Heart right ventricle (tissue), 16 donors: ENCODE measurements around the gene TP53RK. TPM values are rescaled to one million over a fixed set of nuclear protein-coding genes. Genes with fewer than 3 reads are reported as not detected.

Experiments used
- ATAC-seq, 8 donors: fragments of 200-7000 bp; cut with Tn5 transposase; one replicate each; pipeline ENCODE4 v1.9.1; 2020; ENCODE audit warnings: mild to moderate bottlenecking in 8 of 8, moderate library complexity in 8 of 8, moderate number of reproducible peaks in 1 of 8
- DNase-seq, 2 donors: peaks; one replicate each; pipeline ENCODE4 v3.0.0-alpha.2; 2020
- H3K27ac ChIP-seq, 10 donors: fragments of 200-600 bp; sonication (generic) in 2 of 10; one replicate each; pipeline versions ENCODE4 v1.5.0 to v1.8.0; 2020 to 2022; ENCODE audit warnings: mild to moderate bottlenecking in 3 of 10
- H3K27me3 ChIP-seq, 7 donors: fragments of 200-600 bp; one replicate each; pipeline ENCODE4 v1.8.0; 2021 to 2022; ENCODE audit warnings: mild to moderate bottlenecking in 2 of 7
- H3K36me3 ChIP-seq, 9 donors: fragments of 200-600 bp; sonication (generic) in 1 of 9; one replicate each; pipeline versions ENCODE4 v1.5.0 to v1.8.0; 2020 to 2022; ENCODE audit warnings: mild to moderate bottlenecking in 2 of 9
- H3K4me1 ChIP-seq, 9 donors: fragments of 200-600 bp; sonication (generic) in 1 of 9; one replicate each; pipeline versions ENCODE4 v1.5.0 to v1.8.0; 2020 to 2022; ENCODE audit warnings: mild to moderate bottlenecking in 4 of 9
- H3K4me3 ChIP-seq, 10 donors: fragments of 200-600 bp; sonication (generic) in 2 of 10; one replicate each; pipeline versions ENCODE4 v1.5.0 to v1.8.0; 2020 to 2022; ENCODE audit warnings: mild to moderate bottlenecking in 7 of 10, moderate library complexity in 2 of 10
- H3K9me3 ChIP-seq, 11 donors: fragments of 200-600 bp in 10 of 11; sonication (generic) in 2 of 11; one replicate each; pipeline versions ENCODE4 v1.5.0 to v1.8.0; 2013 to 2022; ENCODE audit warnings: mild to moderate bottlenecking in 2 of 11, control low read depth in 1 of 11, moderate library complexity in 1 of 11
- WGBS, 2 donors: extraction: QIAGEN DNeasy Blood & Tissue Kit; methylation state at CpG; one replicate each; pipeline ENCODE4 v1.1.7; 2013; ENCODE audit warnings: inconsistent platforms in 1 of 2; 5-methylcytosine and 5-hydroxymethylcytosine counted together
- intact Hi-C, 10 donors: fragments of 100-400 bp; cut with DNase I; formaldehyde crosslinking; loops; one replicate each; pipeline versions ENCODE4 v1.11.1 to v1.14.2; 2022
- polyA plus RNA-seq, 2 donors: library from polyadenylated mRNA; stranded (reverse); fragments of 200-250 nt; gene quantifications; one replicate each; pipeline ENCODE4 v1.2.3, GENCODE V29; 2013
- total RNA-seq, 10 donors: library from RNA; stranded (reverse); fragmentation: NEBNext Ultra II Directional in 3 of 10; extraction: Animal tissue kit (Norgen Biotek cat#: 25700) in 3 of 10; gene quantifications; one replicate each; pipeline versions ENCODE4 v1.2.1 to v1.2.4, GENCODE V29; 2021 to 2023
- TF ChIP-seq, protein P1 (sequence below), 9 donors: fragments of 200-600 bp; sonication (generic) in 2 of 9; IDR thresholded peaks; one replicate each; pipeline versions ENCODE4 v1.5.0 to v1.8.0; 2021 to 2022; ENCODE audit warnings: antibody characterized with exemption in 9 of 9, mild to moderate bottlenecking in 5 of 9, moderate library complexity in 1 of 9
- donor health status: Arrhythmogenic right ventricular cardiomyopathy.
- donor health status: ischemic (EF 13 %, LVEDD 7.1; RV severe dilation, severe dysfunction).
- donor health status: healthy with polysubstance abuse.
- donor health status: DM: no; HTN: yes; CAD: no.
- donor health status: DM: no; HTN: no; CAD: no.
- donor health status: ischemic (EF 25% LVEDD 6.9; RV normal size, moderate dysfunction).
- donor health status: ischemic (EF 25% LVEDD 5.7; RV mildly dilated, moderate dysfunction).
- donor health status: healthy.
- donor health status: DM: yes; HTN: yes; CAD: no.
- donor health status: Ischemic cardiomyopathy.
- donor health status: ischemic (EF 35%, LVEDD 5.7; RV mildly dilated, moderate dysfunction).
- donor health status: nonischemic (EF 11% LVEDD 7.7; RV severe dilation, severe dysfunction).
- donor health status: DM: yes; HTN: yes; CAD: no.
- donor health status: PGD.
- donor health status: ischemic (EF 29% LVEDD 5.4; RV normal size, mild dysfunction).
- donor health status: nonischemic (EF 23%, LVEDD 6.1; RV moderate dilation, normal function).

TP53RK gene
- total and polyA plus RNA-seq, 12 donors: 3.5 to 7.8 (median 6.4) TPM

GRCh38 chr20:46636514-46636913 lies 52.7 kb downstream of the TP53RK start:
- no peaks in the 10 kb centered on the region for H3K9me3 ChIP-seq
- TF ChIP-seq, protein P1, sequence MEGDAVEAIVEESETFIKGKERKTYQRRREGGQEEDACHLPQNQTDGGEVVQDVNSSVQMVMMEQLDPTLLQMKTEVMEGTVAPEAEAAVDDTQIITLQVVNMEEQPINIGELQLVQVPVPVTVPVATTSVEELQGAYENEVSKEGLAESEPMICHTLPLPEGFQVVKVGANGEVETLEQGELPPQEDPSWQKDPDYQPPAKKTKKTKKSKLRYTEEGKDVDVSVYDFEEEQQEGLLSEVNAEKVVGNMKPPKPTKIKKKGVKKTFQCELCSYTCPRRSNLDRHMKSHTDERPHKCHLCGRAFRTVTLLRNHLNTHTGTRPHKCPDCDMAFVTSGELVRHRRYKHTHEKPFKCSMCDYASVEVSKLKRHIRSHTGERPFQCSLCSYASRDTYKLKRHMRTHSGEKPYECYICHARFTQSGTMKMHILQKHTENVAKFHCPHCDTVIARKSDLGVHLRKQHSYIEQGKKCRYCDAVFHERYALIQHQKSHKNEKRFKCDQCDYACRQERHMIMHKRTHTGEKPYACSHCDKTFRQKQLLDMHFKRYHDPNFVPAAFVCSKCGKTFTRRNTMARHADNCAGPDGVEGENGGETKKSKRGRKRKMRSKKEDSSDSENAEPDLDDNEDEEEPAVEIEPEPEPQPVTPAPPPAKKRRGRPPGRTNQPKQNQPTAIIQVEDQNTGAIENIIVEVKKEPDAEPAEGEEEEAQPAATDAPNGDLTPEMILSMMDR (IDR thresholded peaks at IDR 0.05): no peak
- intact Hi-C loops: no loop called here
- peaks cover 0 to 5% (median 0%) of the 10 kb centered on the region in 9 donors for H3K4me1 ChIP-seq
- ATAC-seq: no peak
- 94% methylated on average over 4 of the region's 4 CpGs for WGBS, 2 donors
- no peak overlapping the region for H3K27ac ChIP-seq
- DNase-seq: no peak
- H3K36me3 ChIP-seq: no peaks in the 10 kb centered on the region
- H3K27me3 ChIP-seq: peaks cover 0 to 7% (median 0%) of the 10 kb centered on the region in 7 donors
- no peak overlapping the region for H3K4me3 ChIP-seq

DNA sequence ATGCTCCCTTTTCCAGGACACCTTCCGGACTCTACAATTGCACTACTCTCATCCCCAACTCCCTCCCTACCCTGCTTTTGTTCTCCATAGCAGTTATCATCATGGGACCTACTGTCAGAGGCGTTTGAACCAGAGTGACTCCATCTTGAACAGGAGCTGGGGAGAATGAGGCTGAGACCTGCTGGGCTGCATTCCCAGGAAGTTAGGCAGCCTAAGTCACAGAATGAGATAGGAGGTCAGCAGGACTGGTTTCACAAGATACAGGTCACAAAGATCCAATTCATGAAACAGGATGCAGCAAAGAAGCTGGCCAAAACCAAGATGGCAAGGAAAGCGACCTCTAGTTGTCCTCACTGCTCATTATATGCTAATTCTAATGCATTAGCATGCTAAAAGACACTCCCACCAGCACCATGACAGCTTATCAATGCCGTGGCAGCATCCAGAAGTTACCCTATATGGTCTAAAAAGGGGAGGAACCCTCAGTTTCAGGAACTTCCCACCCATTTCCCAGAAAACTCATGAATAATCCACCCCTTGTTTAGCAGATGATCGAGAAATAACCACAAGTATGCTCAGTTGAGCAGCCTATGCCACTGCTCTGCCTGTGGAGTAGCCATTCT lies 53.6 kb downstream of the TP53RK start:
- H3K4me3 ChIP-seq: no peak overlapping the region
- H3K27me3 ChIP-seq: peaks cover 0 to 7% (median 0%) of the 10 kb centered on the region in 7 donors
- 80 to 81% methylated on average over 5 of the region's 5 CpGs for WGBS, 2 donors
- H3K4me1 ChIP-seq: peaks cover 0 to 13% (median 0%) of the 10 kb centered on the region in 9 donors
- no peak overlapping the region for H3K27ac ChIP-seq
- TF ChIP-seq, protein P1 (IDR thresholded peaks at IDR 0.05): no peak
- no peak for ATAC-seq
- no peaks in the 10 kb centered on the region for H3K36me3 ChIP-seq
- peaks cover 0 to 5% (median 0%) of the 10 kb centered on the region in 11 donors for H3K9me3 ChIP-seq
- DNase-seq: no peak
- intact Hi-C loops: no loop called here

- TF ChIP-seq, protein P1 (IDR thresholded peaks at IDR 0.05): no peak
- 80 to 85% methylated on average over 6 of the region's 6 CpGs for WGBS, 2 donors
- H3K36me3 ChIP-seq: no peaks in the 10 kb centered on the region
Observed at GRCh38 chr20:46634528-46634927, 54.7 kb downstream of the TP53RK start.

More at GRCh38 chr20:46634528-46634927, 54.7 kb downstream of the TP53RK start:
- ATAC-seq (no peak), DNase-seq (no peak)
- Histone ChIP-seq H3K4me3 (no peak overlapping the region), H3K9me3 (peaks cover 0 to 16% (median 0%) of the 10 kb centered on the region in 11 donors), H3K27me3 (peaks cover 0 to 1% (median 0%) of the 10 kb centered on the region in 7 donors), H3K4me1 (peaks cover 0 to 13% (median 0%) of the 10 kb centered on the region in 9 donors), H3K27ac (no peak overlapping the region)
- intact Hi-C loops: no loop called here

Other genes starting within 250 kb of the TP53RK start
- 1 to 10 TPM in 9 of 10 donors, under 1 TPM in 1; 0.70 to 3.0 (median 1.6) TPM for gene ZNF334, start 175.9 kb downstream of the TP53RK start, total RNA-seq
- gene ZNF334, start 175.9 kb downstream of the TP53RK start, polyA plus RNA-seq: 1 to 10 TPM in 1 of 2 donors, under 1 TPM in 1; 0.64 to 2.9 TPM
- gene OCSTAMP, start 138.8 kb downstream of the TP53RK start, total RNA-seq: not detected
- not detected for gene OCSTAMP, start 138.8 kb downstream of the TP53RK start, polyA plus RNA-seq
- gene SLC13A3, start 38.0 kb downstream of the TP53RK start, total RNA-seq: 1 to 10 TPM in 1 of 10 donors, under 1 TPM in 9; 0.13 to 1.2 (median 0.60) TPM
- under 1 TPM; 0.29 to 0.61 TPM for gene SLC13A3, start 38.0 kb downstream of the TP53RK start, polyA plus RNA-seq
- 1 to 10 TPM; 1.1 to 5.2 (median 2.5) TPM for gene SLC2A10, start 20.2 kb upstream of the TP53RK start, total RNA-seq
- gene SLC2A10, start 20.2 kb upstream of the TP53RK start, polyA plus RNA-seq: 1 to 10 TPM; 1.9 to 3.4 TPM
- 1 to 10 TPM in 3 of 10 donors, under 1 TPM in 7; 0.26 to 1.9 (median 0.73) TPM for gene EYA2, start 205.4 kb upstream of the TP53RK start, total RNA-seq
- gene EYA2, start 205.4 kb upstream of the TP53RK start, polyA plus RNA-seq: under 1 TPM; 0.29 to 0.80 TPM